ENCODE measurements around the gene C19orf25.

DNA sequence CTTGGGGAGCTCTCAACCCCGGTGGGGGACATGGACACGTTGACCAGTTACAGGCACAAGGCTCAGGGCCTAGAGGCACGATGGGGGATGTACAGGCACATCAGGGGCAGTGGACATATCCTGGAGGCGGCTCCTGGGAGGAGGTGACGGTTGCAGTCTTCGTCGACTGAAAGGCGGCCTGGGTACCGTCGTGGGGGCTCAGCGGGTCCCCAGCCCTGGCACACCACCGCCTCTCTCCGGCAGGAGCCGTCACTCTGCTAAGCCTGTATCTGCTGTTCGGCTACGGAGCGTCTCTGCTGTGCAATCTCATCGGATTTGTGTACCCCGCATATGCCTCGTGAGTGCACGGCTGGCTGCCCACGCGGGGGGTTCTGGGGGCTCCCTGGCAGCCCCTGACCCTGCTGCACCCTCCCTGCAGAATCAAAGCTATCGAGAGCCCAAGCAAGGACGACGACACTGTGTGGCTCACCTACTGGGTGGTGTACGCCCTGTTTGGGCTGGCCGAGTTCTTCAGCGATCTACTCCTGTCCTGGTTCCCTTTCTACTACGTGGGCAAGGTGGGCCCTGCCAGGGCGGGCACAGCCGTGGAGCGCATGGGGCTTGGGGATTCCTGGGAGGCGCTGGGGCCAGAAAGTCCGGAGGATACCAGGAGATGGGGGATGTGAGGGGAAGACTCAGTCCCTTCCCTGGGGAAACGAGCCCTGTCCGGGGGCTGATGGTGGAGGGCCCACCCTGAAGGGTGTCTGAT is 16.2 kb upstream of the C19orf25 start:
- TF ChIP-seq, protein P1, sequence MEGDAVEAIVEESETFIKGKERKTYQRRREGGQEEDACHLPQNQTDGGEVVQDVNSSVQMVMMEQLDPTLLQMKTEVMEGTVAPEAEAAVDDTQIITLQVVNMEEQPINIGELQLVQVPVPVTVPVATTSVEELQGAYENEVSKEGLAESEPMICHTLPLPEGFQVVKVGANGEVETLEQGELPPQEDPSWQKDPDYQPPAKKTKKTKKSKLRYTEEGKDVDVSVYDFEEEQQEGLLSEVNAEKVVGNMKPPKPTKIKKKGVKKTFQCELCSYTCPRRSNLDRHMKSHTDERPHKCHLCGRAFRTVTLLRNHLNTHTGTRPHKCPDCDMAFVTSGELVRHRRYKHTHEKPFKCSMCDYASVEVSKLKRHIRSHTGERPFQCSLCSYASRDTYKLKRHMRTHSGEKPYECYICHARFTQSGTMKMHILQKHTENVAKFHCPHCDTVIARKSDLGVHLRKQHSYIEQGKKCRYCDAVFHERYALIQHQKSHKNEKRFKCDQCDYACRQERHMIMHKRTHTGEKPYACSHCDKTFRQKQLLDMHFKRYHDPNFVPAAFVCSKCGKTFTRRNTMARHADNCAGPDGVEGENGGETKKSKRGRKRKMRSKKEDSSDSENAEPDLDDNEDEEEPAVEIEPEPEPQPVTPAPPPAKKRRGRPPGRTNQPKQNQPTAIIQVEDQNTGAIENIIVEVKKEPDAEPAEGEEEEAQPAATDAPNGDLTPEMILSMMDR (CRISPR knock-in tag; IDR thresholded peaks at IDR 0.05), result no peak
- no peak for TF ChIP-seq POLR2AphosphoS5 (IDR thresholded peaks at IDR 0.05; ENCODE audit: low read depth, low read length)
- TF ChIP-seq ZNF124 (CRISPR knock-in tag; IDR thresholded peaks at IDR 0.05), result no peak
- TF ChIP-seq PHF20 (CRISPR knock-in tag; IDR thresholded peaks at IDR 0.05), result no peak
- TF ChIP-seq ATF7 (IDR thresholded peaks at IDR 0.05), result no peak
- TF ChIP-seq ATF7 (CRISPR knock-in tag; IDR thresholded peaks at IDR 0.05), result no peak
- no peak for TF ChIP-seq ZBTB42 (CRISPR knock-in tag; IDR thresholded peaks at IDR 0.05)
- TF ChIP-seq POLR2A (IDR thresholded peaks at IDR 0.05; ENCODE audit: insufficient read depth in 1 of 2, low read depth in 2 of 2, low read length in 2 of 2), result no peak
- TF ChIP-seq MXD1 (CRISPR knock-in tag; IDR thresholded peaks at IDR 0.05), result no peak
- no peak for TF ChIP-seq ZSCAN9 (CRISPR knock-in tag; IDR thresholded peaks at IDR 0.05; ENCODE audit: borderline replicate concordance)
- no peak for TF ChIP-seq RAD21 (CRISPR knock-in tag; IDR thresholded peaks at IDR 0.05)
- no peak for TF ChIP-seq ZNF225 (CRISPR knock-in tag; IDR thresholded peaks at IDR 0.05)
